GM12872 (cell line): ENCODE measurements around the gene TAC4.

Experiments used
- CTCF ChIP-seq: IDR thresholded peaks from 3 replicates; pipeline ENCODE4 v1.5.1; 2011; ENCODE audit warnings: low read depth, mild to moderate bottlenecking, low read length, moderate library complexity; ENCODE audit not compliant: insufficient read depth

Gene TAC4

DNA sequence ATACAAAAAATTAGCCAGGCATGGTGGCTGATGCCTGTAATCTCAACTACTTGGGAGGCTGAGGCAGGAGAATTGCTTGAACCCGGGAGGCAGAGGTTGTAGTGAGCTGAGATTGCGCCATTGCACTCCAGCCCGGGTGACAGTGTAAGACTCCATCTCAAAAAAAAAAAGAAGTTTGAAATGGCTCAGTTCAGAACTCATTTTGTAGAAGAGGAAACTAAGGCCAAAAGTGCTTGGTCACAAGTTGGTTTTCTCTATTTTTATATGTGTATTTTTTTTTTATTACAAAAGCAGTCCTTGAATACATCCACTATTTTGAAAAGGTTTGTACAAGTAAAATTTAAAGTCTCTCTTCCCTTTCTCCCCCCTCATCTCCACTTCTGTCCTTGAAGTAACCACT is 5.5 kb downstream of the TAC4 start:
- no peak for TF ChIP-seq CTCF

DNA sequence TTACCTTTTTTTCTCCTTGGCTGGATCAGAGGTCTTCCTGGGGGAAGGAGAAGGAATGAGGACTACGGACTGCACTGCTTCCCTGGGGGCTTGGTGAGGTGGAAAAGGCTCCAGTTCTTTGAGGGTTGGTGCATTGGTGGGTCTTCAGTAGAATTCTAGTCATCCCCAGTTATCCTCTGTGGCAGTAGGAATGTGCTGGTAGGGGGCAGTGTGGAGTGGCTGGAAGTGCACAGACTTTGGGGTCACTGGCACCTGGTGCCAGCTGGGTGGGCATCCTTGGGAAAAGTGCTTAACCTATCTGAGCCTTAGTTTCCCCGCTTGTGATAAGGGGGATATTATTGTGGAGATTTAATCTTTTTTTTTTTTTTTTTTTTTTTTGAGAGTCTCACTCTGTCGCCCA is 6.3 kb downstream of the TAC4 start:
- TF ChIP-seq CTCF = peak; percentile 14; the same call in 1 of the 3 replicates

GRCh38 chr17:49839455-49839854 is 8.4 kb downstream of the TAC4 start:
- TF ChIP-seq CTCF = no peak

GRCh38 chr17:49836111-49837030 is 11.5 kb downstream of the TAC4 start:
- no peak for TF ChIP-seq CTCF

DNA sequence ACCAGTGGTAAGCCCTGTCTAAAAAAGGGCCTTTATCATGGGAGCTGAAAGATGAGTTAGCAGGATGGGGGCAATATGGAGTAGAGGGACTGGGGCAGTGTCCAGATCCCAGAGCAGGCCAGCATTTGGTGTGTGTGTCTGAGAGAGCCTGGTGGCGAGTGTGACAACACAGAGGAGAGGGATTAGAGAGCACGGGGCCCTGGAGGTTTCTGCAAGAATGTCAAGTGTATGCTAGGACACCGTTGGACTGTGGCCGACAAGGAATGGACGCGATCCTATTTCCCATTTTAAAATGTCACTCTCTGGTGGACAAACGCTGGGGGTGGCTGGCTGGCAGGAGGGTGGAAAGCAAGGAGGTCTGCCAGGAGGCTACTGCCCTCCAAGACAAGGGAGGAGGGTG is 12.4 kb downstream of the TAC4 start:
- no peak for TF ChIP-seq CTCF

DNA sequence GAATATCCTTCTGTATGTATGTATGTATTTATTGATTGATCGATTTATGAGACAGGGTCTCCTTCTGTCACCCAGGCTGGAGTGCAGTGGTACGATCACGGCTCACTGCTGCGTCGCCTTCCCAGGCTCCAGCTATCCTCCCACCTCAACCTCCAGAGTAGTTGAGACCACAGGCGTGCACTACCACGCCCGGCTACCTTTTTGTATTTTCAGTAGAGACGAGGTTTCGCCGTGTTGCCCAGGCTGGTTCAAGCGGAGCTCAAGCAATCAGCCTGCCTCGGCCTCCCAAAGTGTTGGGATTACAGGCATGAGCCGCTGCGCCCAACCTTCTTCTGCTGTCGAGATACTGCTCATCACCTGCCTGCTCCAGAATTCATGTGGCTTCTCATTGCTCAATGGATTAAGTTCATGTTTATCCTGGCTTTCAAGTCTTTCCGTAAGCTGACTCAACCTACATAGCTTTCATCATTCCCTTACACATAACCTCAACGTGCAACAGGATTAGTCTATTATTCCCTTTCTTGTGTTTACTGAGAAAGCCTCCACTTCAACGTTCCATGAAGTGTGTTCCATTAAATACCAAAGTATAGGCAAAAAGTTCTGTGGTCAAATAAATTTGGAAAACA is 13.6 kb downstream of the TAC4 start:
- TF ChIP-seq CTCF = no peak

DNA sequence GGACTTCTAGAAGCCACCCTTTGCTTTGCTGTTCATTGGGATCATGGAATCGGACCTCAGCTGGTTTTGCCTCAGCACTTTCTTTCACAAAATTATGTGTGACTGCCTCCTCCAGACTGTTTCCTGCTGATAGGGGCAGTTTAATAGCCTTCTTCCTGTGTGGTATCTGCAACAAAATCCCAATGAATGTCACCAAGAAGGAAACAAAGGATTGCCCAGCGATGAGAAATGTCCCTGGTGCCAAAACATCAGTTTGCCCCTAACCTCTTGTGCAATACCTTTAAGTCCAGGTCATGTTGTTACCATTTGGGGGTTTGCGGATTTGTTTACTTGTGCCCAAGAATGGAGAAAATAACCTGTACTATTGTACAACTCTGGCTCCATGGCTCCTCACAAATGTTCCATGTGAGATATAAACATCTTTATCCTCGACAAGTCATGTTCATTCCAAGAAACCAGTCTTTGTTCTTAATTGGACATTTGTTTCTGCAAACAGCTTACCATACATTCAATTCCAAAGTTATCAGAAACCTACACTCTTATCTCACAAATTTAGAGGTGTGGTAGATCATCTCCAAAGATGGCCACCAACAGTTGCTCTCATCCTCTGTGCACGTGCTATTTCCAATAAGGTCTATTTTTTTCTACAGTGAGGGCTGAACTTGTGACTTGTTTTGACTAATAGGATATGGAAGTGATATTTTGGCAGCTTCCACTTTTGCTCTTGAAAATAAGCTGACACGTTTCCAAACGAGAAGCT is 14.8 kb downstream of the TAC4 start:
- no peak for TF ChIP-seq CTCF
